ENCODE results near the gene GLB1L2.

GLB1L2 gene

GRCh38 chr11:134349109-134349801 lies 17.5 kb downstream of the GLB1L2 start:
- DNase-seq (ENCODE audit: low spot score): no peak

GRCh38 chr11:134349802-134350355 lies 18.1 kb downstream of the GLB1L2 start:
- DNase-seq (ENCODE audit: low spot score): no peak

DNA sequence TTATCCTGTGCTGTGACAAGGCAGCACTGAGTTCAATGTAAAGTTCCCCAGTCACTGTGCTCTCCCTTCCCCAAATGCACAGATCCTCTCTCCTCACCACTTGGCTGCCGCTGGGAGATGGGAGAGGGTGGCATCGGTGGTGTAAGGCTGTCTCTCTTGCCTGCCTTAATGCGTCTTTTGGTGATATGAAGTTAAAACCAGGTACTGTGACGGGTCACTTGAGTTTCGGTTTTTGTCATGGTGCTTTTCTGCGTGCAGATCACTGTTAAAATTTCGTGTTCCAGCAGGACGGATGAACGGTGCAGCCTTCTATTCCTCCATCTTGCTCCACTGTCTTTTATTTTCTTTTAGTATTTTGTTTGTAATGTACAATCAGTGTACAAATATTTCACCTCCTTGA lies 18.6 kb downstream of the GLB1L2 start:
- DNase-seq (ENCODE audit: low spot score): no peak

- no peak for DNase-seq (ENCODE audit: low spot score)
Measured at GRCh38 chr11:134352111-134352510, 20.3 kb downstream of the GLB1L2 start.

DNA sequence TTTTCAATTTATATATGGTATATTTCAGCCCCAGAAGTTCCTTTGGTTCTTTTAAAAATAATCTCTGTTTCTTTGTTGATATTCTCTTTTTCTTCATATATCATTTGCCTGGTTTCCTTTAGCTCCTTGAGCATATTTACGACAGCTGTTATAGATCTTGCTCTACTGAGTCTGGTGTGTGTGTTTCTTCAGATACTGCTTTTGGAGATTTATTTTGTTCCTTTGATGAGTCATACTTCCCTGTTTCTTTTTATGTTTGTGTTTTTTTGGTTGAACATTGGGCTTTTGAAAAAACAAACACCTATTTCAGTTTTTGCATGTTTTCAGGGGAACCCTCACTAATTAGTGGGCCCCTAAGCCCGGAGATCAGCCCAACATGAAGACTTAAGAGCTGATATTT lies 23.3 kb downstream of the GLB1L2 start:
- no peak for DNase-seq (ENCODE audit: low spot score)

- no peak for DNase-seq (ENCODE audit: low spot score)
Measured at GRCh38 chr11:134355656-134356055, 23.9 kb downstream of the GLB1L2 start.

DNA sequence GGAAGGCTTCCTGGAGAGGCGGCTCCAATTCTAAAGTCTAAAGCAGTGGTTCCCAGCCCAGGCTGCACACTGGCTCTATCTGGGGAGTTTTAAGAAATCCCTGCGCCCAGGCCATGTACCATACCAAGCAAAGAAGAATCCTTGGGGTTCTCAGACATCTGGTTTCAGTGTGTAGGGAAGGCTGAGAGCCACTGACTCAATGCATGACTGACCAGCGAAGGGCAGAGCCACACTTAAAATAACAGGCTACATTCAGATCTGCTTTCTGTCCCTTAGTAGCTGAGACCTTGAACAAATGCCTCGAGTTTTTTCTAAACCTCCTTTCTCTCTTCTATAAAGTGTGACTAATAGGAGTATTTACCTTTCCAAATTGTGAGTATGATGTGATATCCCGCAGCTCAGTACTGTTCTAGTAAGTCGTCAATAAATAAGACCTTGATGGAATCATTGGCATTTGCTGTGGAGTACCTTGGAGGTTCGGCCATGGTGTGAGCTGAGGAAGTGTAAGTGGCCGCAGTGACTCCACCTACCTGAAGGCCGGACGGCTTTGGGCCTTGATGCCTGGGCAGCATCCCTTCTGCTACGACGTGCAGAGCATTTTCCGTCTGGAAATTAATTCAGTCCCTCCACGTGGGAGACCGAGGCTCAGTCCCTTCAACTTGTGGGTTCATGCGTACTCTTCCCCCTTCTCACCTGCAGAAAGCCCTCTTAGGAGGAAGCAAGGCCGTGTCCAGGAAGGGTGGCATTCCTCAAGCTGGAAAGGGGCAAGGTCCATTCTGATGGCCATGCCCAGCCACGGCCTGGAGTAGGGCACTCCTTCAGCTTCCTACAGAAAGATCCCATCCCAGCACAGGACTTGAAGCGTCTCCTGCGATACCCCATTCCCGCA lies 25.1 kb downstream of the GLB1L2 start:
- no peak for DNase-seq (ENCODE audit: low spot score)

DNA sequence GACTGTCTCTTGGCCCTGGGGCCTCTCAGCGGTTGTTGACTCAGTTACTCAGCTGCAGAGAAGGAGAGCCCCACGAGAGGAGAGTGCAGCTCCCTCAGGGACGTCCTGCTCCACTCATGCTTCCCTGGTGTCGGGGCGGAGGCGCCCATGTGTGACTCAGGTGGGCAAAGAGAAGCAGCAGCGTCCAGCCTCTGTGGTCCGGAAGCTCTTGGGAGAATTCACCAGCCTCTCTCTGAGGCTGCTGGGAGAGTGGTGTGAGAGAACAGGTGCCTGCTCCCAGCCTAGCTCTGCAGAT lies 25.7 kb downstream of the GLB1L2 start:
- no peak for DNase-seq (ENCODE audit: low spot score)

DNA sequence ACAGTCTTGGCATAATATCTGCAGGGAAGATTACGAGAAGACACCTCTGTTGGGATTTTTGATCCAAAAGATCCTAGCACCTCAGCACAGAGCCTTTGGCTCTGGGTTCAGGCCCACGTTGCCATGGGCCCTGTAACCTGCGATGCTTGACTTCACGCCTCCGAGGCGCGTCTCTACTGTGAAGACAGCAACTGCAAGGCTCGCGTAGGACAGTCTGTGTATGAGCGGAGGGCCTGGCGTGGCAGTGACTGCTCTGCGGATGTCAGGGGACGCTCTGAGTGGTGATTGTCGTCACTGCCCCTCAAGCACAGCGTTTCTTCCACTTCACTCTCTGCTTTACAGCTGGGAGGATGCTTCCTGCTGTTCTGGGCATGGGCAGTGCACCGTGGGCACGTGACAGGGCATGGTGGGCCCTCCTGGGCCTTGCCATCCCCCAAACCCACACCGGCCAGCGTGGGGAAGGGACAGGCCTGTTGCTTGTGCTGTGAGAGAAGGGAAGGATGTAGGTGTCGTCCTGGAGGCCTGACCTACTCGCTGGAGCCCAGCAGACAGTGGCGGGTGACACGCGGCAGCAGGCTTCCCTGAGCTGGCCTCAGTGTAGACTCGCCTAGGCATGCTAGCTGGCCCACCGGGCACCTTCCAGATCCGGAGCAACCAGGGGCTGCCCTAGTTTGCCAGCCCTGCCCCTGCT lies 26.5 kb downstream of the GLB1L2 start:
- DNase-seq (ENCODE audit: low spot score): no peak

GRCh38 chr11:134358856-134359490 lies 27.2 kb downstream of the GLB1L2 start:
- no peak for DNase-seq (ENCODE audit: low spot score)

DNA sequence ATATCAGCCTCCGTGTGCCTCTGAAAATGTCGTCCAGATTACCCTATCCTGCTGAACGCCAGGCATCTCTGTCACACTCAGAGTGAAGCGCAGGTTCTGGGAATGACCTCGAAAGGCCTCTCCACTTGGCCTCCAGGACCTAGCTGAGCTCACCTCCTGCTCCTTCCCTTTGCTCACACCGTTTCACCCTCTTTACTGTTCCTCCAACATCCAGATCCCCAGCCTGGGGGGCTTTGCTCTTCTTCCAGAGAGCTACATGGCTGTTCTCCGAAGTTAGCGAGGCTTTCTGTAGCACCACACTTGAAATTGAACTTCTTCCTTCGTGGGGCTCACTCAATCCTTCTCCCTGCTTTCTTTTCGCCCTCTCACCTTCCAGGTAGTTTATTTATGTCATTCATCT lies 27.9 kb downstream of the GLB1L2 start:
- DNase-seq (ENCODE audit: low spot score): no peak

GRCh38 chr11:134360050-134360835 lies 28.5 kb downstream of the GLB1L2 start:
- DNase-seq (ENCODE audit: low spot score): peak; percentile 7

- DNase-seq (ENCODE audit: low spot score): no peak
Measured at GRCh38 chr11:134361661-134362060, 29.9 kb downstream of the GLB1L2 start.

- no peak for DNase-seq (ENCODE audit: low spot score)
Measured at GRCh38 chr11:134362192-134362901, 30.6 kb downstream of the GLB1L2 start.

- no peak for DNase-seq (ENCODE audit: low spot score)
Measured at GRCh38 chr11:134363161-134363560, 31.4 kb downstream of the GLB1L2 start.

- DNase-seq (ENCODE audit: low spot score): no peak
Measured at GRCh38 chr11:134363592-134363991, 31.8 kb downstream of the GLB1L2 start.

DNA sequence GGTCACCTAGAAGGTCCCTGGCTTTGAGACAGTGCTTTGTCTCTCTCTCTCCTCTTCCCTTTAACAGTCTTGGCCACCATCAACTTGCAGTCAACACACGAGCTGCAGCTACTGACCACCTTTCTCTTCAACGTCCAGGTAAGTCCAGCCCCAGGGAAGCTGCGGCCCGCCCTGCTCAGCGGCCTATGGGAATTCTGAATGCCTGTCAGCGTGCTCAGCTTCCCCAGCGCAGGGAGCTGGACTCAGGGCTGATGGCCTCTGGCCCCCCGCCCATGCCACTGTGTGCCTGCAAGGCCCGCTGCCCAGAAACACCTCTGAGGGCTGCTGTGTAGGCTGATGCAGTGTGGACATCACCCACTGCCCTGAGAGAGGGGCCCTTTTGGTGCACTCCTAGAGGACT lies 32.5 kb downstream of the GLB1L2 start:
- no peak for DNase-seq (ENCODE audit: low spot score)

DNA sequence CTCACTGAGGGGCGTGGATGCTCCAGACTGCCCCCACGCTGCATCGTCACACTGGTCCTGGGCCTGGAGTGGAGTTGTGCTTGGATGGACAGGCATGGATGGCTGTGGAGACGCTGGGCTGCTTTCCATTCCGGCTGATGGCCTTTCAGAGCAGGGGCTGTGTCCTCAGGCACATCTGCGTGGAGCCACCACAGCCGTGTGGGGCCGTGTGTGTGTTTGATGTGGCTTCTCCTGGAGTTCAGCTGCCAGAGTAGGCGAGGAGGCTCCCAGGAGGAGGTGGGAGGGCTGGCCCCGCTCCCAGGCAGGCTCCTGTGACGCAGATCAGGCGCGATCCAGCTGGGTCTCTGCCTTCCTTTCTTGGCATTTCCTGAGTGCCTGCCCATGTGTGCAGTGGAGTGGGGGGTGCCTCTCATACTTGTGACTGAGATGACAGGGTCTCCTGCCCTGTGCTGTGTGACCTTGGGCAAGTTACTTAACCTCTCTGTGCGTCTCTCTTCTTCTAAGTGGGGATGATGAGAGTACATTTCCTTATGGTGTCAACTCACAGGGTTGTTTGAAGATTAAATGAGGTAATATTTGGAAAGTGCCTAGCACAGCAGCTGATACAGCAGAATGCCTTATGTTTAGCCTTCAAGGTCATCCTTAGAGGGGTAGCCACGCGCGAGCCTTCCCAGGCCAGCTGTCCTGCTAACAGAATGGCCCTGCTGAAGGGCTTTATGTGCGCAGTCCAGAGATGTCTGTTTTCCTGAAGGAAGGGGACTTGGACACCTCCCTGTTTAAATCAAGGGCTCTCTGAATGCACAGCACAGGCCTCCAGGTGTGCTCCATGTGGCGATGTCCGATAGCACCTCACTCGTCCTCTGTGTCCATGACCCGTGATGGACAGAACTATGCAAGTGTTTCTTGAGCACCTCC lies 33.5 kb downstream of the GLB1L2 start:
- DNase-seq (ENCODE audit: low spot score): no peak

DNA sequence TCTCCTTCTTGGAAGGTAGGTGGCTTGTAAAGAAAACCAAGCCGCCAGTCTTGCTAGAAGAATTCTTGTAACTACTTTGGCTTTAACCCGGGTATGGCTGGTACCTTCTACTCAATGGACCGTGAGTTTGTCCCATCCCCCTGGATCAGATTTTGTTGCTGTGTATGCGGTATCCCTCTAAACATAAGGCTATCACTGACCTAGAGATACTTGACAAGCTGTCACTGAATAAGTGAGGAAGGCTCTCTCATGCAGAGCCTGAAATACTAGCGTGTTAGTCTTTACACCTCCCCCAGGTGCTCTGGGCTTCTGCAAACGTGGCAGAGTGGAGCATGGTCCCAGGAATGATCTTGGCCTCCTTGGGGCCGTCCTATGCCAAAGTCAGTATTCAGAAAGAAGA lies 34.5 kb downstream of the GLB1L2 start:
- no peak for DNase-seq (ENCODE audit: low spot score)

DNA sequence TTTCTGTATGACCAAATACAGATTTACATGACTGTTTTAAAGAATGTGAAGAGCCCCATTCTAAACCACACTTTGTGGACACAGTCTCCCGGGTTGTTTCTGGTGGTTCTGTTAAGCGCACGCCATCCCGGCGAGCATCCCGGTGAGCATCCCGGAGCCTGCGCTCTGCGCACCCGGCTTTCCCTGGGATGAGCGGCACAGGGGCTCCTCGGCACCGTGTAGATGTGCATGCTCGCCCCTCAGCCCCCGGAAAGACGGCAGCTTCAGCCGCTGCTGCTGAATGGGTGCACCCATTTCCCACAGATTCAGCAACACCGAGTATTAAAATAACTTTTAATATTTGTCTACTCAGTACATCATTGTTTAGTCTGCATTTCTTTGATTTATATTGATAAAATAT lies 36.0 kb downstream of the GLB1L2 start:
- no peak for DNase-seq (ENCODE audit: low spot score)

Measured in hematopoietic multipotent progenitor cell treated with erythropoietin and hydrocortisone succinate and interleukin-3 and kit ligand, for 17 days (in vitro differentiated cells).